ENCODE data around the gene SEC31B.

The SEC31B gene

DNA sequence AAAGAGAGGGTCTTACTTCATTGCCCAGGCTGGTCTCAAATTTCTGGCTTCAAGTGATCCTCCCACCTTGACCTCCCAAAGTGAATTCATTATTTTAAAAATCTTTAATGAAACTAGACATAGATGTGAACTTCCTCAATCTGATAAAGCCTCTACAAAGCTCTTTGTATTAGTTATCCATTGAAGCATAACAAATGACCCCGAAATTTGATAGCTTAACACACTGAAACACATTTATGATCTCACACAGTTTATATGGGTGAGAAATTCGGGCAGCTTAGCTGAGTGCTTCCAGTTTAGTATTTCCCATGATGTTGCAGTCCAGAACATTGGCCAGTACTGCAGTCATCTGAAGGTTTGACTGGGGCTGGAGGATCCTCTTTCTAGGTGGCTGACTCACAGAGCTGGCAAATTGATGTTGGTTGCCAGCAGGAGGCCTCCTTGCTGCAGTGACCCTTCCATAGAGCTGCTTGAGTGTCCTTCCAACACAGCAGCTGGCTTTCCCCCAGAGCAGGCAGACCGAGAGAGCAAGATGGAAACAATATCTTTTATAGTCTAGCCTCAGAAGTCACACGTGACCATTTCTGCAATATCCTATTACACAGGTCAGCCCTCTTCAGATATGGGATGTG, 73.4 kb downstream of the SEC31B start:
- DNase-seq (ENCODE audit: low spot score) = no peak

DNA sequence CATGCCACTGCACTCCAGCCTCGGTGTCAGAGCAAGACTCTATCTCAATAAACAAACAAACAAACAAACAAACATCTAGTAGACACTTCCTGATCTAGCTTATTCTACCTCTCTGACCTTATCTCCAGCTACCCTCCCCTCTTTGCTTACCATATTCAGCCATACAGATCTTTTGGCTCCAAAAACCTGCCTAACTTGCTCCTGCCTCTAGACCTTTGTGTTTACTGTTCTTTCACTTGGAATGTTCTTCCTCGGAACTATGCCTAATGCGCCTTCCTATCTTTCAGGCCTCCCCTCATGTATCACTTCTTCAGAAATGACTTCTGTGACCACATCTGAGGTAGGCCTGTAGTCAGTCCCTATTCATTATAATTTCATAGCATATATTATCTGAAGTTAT, 77.1 kb downstream of the SEC31B start:
- no peak for DNase-seq (ENCODE audit: low spot score)

DNA sequence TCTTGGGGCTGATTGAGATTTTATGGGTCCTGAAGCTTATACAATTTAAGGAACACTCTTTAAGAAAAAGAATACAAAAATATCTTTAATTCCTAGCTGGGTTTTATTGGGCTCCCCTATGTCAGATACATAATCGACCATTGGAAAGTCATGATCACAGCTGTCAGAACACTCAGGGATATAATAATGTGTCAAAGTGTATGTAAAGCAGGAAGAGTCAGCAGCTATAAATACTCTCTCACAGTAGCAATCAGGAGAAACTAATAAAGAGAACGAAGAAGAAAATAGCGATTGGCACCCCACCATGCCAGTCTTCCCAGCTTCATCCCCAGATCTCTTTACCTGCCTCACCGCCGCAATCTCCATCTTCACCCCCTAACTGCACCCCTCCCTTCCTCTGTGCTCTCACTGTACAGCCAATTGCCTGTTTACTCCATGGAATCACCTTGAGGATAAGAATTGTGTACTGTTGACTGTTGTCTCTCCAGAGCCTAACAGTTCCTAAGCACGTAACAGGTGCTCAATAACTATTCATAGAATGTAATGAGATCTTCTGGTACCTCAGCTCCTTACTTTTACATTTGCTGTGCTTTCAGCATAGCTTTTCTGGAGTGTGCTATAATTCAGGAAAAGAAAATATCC, 80.9 kb downstream of the SEC31B start:
- no peak for DNase-seq (ENCODE audit: low spot score)
